ENCODE results near the gene ZBTB2. TPM values are rescaled to one million over a fixed set of nuclear protein-coding genes. Genes with fewer than 3 reads are reported as not detected.
"Not testable (repeated sequence)": the region's sequence is repeated elsewhere in the genome, so short reads cannot be mapped to it uniquely, and the experiment has no call there.

The ZBTB2 gene
- total RNA-seq, 2 experiments from 2014 or later, result 23.5 to 28.3 TPM

DNA sequence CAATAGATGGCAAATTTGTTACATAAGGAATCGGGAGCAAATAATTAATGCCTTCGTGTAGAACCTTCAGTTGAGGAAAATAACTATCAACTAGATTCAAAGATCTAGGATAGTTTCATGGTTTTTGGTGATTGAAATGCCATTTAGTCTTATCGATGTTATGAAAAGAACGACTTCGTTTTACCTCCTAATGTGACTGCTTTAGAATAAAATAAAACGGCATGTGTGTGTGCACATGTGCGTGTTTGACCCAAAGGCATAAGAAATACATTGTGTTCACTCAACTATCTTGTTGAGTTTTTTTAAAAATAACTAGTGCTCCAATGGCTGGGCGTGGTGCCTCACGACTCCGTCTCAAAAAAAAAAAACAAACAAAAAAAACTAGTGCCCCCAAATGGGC, 37.6 kb downstream of the ZBTB2 start:
- Mint-ChIP-seq H3K27ac (no peak overlapping the region), H3K36me3 (ENCODE audit: low read depth) (peaks cover 6% of the 10 kb centered on the region), H3K27me3 (no peaks in the 10 kb centered on the region), H3K4me3 (no peak overlapping the region), H3K4me1 (peaks cover 12% of the 10 kb centered on the region), H3K9me3 (no peaks in the 10 kb centered on the region)
- CTCF ChIA-PET, result interaction anchor here (0.7 to 1.7 kb wide), 3 partner anchors 19 to 339 kb away, joined by 3 to 4 read pairs (median 4); no protein-coding TSS in a partner anchor
- DNase-seq, result no peak
- POLR2A ChIA-PET, result interaction anchor here (0.7 kb wide), 1 partner anchor 935 kb away, joined by 3 read pairs; no protein-coding TSS in a partner anchor

DNA sequence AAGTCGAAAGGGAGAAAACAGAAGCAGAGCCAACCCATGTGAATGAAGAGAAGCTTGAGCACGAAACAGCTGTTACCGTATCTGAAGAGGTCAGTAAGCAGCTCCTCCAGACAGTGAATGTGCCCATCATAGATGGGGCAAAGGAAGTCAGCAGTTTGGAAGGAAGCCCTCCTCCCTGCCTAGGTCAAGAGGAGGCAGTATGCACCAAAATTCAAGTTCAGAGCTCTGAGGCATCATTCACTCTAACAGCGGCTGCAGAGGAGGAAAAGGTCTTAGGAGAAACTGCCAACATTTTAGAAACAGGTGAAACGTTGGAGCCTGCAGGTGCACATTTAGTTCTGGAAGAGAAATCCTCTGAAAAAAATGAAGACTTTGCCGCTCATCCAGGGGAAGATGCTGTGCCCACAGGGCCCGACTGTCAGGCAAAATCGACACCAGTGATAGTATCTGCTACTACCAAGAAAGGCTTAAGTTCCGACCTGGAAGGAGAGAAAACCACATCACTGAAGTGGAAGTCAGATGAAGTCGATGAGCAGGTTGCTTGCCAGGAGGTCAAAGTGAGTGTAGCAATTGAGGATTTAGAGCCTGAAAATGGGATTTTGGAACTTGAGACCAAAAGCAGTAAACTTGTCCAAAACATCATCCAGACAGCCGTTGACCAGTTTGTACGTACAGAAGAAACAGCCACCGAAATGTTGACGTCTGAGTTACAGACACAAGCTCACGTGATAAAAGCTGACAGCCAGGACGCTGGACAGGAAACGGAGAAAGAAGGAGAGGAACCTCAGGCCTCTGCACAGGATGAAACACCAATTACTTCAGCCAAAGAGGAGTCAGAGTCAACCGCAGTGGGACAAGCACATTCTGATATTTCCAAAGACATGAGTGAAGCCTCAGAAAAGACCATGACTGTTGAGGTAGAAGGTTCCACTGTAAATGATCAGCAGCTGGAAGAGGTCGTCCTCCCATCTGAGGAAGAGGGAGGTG, 38.7 kb downstream of the ZBTB2 start:
- ChIA-PET POLR2A (interaction anchor here (0.7 kb wide), 1 partner anchor 934 kb away, joined by 3 read pairs; no protein-coding TSS in a partner anchor), CTCF (interaction anchor here (1.1 kb wide), 2 partner anchors 18 to 28 kb away, joined by 4 to 6 read pairs; no protein-coding TSS in a partner anchor)
- H3K4me3 Mint-ChIP-seq, result no peak overlapping the region
- H3K4me1 Mint-ChIP-seq, result peaks cover 5% of the 10 kb centered on the region
- H3K27ac Mint-ChIP-seq, result no peak overlapping the region
- H3K9me3 Mint-ChIP-seq, result no peaks in the 10 kb centered on the region
- H3K27me3 Mint-ChIP-seq, result no peaks in the 10 kb centered on the region
- H3K36me3 Mint-ChIP-seq (ENCODE audit: low read depth), result peaks cover 2% of the 10 kb centered on the region
- no peak for DNase-seq

- Mint-ChIP-seq H3K36me3 (ENCODE audit: low read depth) (no peaks in the 10 kb centered on the region), H3K9me3 (no peaks in the 10 kb centered on the region), H3K4me3 (no peak overlapping the region), H3K27me3 (no peaks in the 10 kb centered on the region), H3K27ac (no peak overlapping the region), H3K4me1 (no peaks in the 10 kb centered on the region)
- POLR2A ChIA-PET, result no interaction called here
- DNase-seq, result no peak
- CTCF ChIA-PET, result interaction anchor here (1.5 kb wide), 1 partner anchor 337 kb away, joined by 4 read pairs; no protein-coding TSS in a partner anchor
Measured at GRCh38 chr6:151351731-151352130, 39.6 kb downstream of the ZBTB2 start.

DNA sequence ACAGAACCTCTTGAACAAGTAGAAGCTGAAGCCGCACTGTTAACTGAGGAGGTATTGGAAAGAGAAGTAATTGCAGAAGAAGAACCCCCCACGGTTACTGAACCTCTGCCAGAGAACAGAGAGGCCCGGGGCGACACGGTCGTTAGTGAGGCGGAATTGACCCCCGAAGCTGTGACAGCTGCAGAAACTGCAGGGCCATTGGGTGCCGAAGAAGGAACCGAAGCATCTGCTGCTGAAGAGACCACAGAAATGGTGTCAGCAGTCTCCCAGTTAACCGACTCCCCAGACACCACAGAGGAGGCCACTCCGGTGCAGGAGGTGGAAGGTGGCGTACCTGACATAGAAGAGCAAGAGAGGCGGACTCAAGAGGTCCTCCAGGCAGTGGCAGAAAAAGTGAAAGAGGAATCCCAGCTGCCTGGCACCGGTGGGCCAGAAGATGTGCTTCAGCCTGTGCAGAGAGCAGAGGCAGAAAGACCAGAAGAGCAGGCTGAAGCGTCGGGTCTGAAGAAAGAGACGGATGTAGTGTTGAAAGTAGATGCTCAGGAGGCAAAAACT, 40.1 kb downstream of the ZBTB2 start:
- H3K9me3 Mint-ChIP-seq, result no peaks in the 10 kb centered on the region
- H3K4me3 Mint-ChIP-seq, result no peak overlapping the region
- ChIA-PET POLR2A (no interaction called here), CTCF (interaction anchor here (1.3 to 1.9 kb wide), 3 partner anchors 15 to 337 kb away, joined by 3 to 6 read pairs (median 4); no protein-coding TSS in a partner anchor)
- H3K36me3 Mint-ChIP-seq (ENCODE audit: low read depth), result no peaks in the 10 kb centered on the region
- H3K27ac Mint-ChIP-seq, result no peak overlapping the region
- no peak for DNase-seq
- H3K27me3 Mint-ChIP-seq, result no peaks in the 10 kb centered on the region
- H3K4me1 Mint-ChIP-seq, result no peaks in the 10 kb centered on the region

DNA sequence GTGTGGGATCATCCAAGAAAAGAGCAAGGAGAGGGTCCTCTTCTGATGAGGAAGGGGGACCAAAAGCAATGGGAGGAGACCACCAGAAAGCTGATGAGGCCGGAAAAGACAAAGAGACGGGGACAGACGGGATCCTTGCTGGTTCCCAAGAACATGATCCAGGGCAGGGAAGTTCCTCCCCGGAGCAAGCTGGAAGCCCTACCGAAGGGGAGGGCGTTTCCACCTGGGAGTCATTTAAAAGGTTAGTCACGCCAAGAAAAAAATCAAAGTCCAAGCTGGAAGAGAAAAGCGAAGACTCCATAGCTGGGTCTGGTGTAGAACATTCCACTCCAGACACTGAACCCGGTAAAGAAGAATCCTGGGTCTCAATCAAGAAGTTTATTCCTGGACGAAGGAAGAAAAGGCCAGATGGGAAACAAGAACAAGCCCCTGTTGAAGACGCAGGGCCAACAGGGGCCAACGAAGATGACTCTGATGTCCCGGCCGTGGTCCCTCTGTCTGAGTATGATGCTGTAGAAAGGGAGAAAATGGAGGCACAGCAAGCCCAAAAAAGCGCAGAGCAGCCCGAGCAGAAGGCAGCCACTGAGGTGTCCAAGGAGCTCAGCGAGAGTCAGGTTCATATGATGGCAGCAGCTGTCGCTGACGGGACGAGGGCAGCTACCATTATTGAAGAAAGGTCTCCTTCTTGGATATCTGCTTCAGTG, 40.8 kb downstream of the ZBTB2 start:
- H3K36me3 Mint-ChIP-seq (ENCODE audit: low read depth), result no peaks in the 10 kb centered on the region
- no peaks in the 10 kb centered on the region for H3K9me3 Mint-ChIP-seq
- H3K27ac Mint-ChIP-seq, result no peak overlapping the region
- ChIA-PET POLR2A (no interaction called here), CTCF (interaction anchor here (1.2 to 1.9 kb wide), 4 partner anchors 15 to 336 kb away, joined by 3 to 6 read pairs (median 4); no protein-coding TSS in a partner anchor)
- no peak for DNase-seq
- no peaks in the 10 kb centered on the region for H3K27me3 Mint-ChIP-seq
- H3K4me3 Mint-ChIP-seq, result no peak overlapping the region
- no peaks in the 10 kb centered on the region for H3K4me1 Mint-ChIP-seq

DNA sequence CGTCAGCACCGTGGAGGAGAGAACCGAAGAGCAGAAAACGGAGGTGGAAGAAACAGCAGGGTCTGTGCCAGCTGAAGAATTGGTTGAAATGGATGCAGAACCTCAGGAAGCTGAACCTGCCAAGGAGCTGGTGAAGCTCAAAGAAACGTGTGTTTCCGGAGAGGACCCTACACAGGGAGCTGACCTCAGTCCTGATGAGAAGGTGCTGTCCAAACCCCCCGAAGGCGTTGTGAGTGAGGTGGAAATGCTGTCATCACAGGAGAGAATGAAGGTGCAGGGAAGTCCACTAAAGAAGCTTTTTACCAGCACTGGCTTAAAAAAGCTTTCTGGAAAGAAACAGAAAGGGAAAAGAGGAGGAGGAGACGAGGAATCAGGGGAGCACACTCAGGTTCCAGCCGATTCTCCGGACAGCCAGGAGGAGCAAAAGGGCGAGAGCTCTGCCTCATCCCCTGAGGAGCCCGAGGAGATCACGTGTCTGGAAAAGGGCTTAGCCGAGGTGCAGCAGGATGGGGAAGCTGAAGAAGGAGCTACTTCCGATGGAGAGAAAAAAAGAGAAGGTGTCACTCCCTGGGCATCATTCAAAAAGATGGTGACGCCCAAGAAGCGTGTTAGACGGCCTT, 41.6 kb downstream of the ZBTB2 start:
- H3K27me3 Mint-ChIP-seq, result no peaks in the 10 kb centered on the region
- no peaks in the 10 kb centered on the region for H3K36me3 Mint-ChIP-seq (ENCODE audit: low read depth)
- no peak overlapping the region for H3K4me3 Mint-ChIP-seq
- no peak for DNase-seq
- no peaks in the 10 kb centered on the region for H3K4me1 Mint-ChIP-seq
- CTCF ChIA-PET, result interaction anchor here (1.2 to 1.9 kb wide), 5 partner anchors 14 to 25 kb away, joined by 3 to 6 read pairs (median 3); no protein-coding TSS in a partner anchor
- POLR2A ChIA-PET, result no interaction called here
- no peak overlapping the region for H3K27ac Mint-ChIP-seq
- no peaks in the 10 kb centered on the region for H3K9me3 Mint-ChIP-seq

- POLR2A ChIA-PET; H3K36me3 Mint-ChIP-seq (ENCODE audit: low read depth); DNase-seq; H3K27me3 Mint-ChIP-seq; H3K27ac Mint-ChIP-seq; H3K4me1 Mint-ChIP-seq; H3K4me3 Mint-ChIP-seq; H3K9me3 Mint-ChIP-seq: not testable (repeated sequence)
- CTCF ChIA-PET, result interaction anchor here (0.6 to 2.2 kb wide), 2 partner anchors 11 to 18 kb away, joined by 4 to 7 read pairs; no protein-coding TSS in a partner anchor
Measured at GRCh38 chr6:151342750-151343149, 48.6 kb downstream of the ZBTB2 start.

GRCh38 chr6:151341476-151342195, 49.7 kb downstream of the ZBTB2 start:
- Mint-ChIP-seq H3K9me3 (no peaks in the 10 kb centered on the region), H3K36me3 (ENCODE audit: low read depth) (no peaks in the 10 kb centered on the region), H3K27me3 (no peaks in the 10 kb centered on the region), H3K4me1 (no peaks in the 10 kb centered on the region), H3K27ac (no peak overlapping the region), H3K4me3 (no peak overlapping the region)
- CTCF ChIA-PET, result interaction anchor here (2.2 kb wide), 1 partner anchor 17 kb away, joined by 7 read pairs; no protein-coding TSS in a partner anchor
- POLR2A ChIA-PET, result no interaction called here
- DNase-seq, result no peak

DNA sequence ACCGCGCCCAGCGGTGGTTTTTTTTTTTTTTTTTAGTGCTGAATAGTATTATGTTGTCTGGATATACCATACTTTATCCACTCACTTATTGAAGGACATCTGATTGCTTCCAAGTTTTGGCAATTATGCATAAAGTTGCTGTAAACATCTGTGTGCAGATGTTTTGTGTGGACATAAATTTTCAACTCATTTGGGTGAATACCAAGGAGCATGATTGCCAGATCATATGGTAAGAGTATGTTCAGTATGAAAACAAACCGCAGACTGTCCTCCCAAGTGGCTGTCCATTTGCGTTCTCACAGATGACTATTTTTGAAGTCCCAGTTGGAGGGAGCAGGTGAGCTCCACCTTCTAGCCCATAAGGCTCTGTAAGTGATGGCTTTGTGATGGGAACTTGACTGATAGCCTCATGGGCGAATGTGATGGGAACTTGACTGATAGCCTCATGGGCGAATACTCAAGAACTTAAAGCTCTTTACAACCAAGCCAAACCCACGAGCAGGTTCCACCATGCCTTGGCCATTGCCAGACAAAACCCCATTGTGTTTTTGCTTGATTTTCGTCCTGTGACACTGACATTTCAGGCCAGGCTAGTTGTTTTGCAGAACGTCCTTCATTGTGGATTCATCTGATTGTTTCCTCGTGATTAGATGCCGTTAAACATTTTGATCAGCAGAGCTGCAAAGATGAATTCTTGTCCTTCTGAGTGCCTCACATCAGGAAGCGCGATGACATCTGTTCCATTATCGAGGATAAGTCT, 51.0 kb downstream of the ZBTB2 start:
- DNase-seq, result no peak
- Mint-ChIP-seq H3K27ac (no peak overlapping the region), H3K9me3 (no peaks in the 10 kb centered on the region), H3K4me1 (no peaks in the 10 kb centered on the region), H3K27me3 (no peaks in the 10 kb centered on the region), H3K4me3 (no peak overlapping the region), H3K36me3 (ENCODE audit: low read depth) (no peaks in the 10 kb centered on the region)
- CTCF ChIA-PET, result interaction anchor here (0.6 to 1.0 kb wide), 2 partner anchors 34 to 232 kb away, joined by 3 read pairs; no protein-coding TSS in a partner anchor
- POLR2A ChIA-PET, result no interaction called here

DNA sequence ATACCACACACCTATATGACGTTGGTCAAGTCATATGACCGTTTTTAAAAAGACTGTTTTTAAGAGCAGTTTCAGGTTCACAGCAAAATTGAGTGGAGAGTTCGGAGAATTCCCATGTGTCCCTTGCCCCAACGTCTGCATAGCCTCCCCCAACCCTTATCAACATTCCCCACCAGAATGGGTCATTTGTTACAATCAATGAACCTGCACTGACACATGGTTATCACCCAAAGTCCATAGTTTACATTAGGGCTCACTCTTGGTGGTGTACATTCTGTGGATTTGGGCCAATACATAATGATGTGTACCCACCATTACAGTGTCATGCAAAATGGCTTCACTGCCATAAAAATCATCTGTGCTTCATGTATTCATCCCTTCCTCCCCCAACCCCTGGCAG, 52.0 kb downstream of the ZBTB2 start:
- no peaks in the 10 kb centered on the region for H3K9me3 Mint-ChIP-seq
- H3K36me3 Mint-ChIP-seq (ENCODE audit: low read depth), result no peaks in the 10 kb centered on the region
- H3K4me1 Mint-ChIP-seq, result peaks cover 4% of the 10 kb centered on the region
- no peak overlapping the region for H3K27ac Mint-ChIP-seq
- no peak for DNase-seq
- POLR2A ChIA-PET, result no interaction called here
- H3K27me3 Mint-ChIP-seq, result no peaks in the 10 kb centered on the region
- no peak overlapping the region for H3K4me3 Mint-ChIP-seq
- CTCF ChIA-PET, result interaction anchor here (0.6 to 1.0 kb wide), 3 partner anchors 15 to 233 kb away, joined by 3 read pairs; no protein-coding TSS in a partner anchor

DNA sequence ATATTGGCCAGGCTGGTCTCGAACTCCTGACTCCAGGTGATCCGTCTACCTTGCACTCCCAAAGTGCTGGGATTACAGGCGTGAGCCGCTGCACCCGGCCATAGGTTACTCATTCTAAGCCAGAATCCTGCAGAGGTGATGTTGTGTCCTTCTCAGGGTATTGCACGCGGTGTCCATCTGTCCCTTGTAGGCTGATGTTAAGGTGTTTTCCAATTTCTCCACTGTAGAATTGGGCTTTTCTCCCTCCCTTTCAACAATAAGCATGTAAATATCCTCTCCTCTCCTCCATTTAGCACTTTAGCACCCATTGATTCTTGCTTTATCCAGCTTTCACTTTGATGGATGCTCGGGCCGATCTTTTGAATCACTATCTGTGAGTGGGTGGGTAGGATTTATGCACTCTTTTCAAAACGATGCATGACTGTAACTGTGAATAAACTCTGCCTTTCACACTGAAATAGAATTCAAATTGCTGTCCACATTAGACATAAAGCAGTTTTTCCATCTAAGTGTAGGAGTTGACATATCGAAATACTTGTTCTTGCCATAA, 52.6 kb downstream of the ZBTB2 start:
- Mint-ChIP-seq H3K36me3 (ENCODE audit: low read depth) (no peaks in the 10 kb centered on the region), H3K4me3 (no peak overlapping the region), H3K4me1 (peaks cover 4% of the 10 kb centered on the region), H3K27me3 (no peaks in the 10 kb centered on the region), H3K9me3 (no peaks in the 10 kb centered on the region), H3K27ac (no peak overlapping the region)
- no peak for DNase-seq
- CTCF ChIA-PET, result interaction anchor here (0.9 to 1.0 kb wide), 2 partner anchors 14 to 447 kb away, joined by 3 read pairs; no protein-coding TSS in a partner anchor
- POLR2A ChIA-PET, result no interaction called here

All from activated CD4-positive, alpha-beta T cell treated with anti-CD3 and anti-CD28 coated beads, Interleukin-2, amount 10 ng/mL, durations not matched to agents 7 days and 5 days (primary cell).